ENCODE measurements around the gene GSC2. TPM values are rescaled to one million over a fixed set of nuclear protein-coding genes. Genes with fewer than 3 reads are reported as not detected.

Gene GSC2
- total and polyA plus RNA-seq, 9 of the 15 experiments (the other 6 are each of a cell fraction or from before 2014, with no cell fraction given) = not detected

DNA sequence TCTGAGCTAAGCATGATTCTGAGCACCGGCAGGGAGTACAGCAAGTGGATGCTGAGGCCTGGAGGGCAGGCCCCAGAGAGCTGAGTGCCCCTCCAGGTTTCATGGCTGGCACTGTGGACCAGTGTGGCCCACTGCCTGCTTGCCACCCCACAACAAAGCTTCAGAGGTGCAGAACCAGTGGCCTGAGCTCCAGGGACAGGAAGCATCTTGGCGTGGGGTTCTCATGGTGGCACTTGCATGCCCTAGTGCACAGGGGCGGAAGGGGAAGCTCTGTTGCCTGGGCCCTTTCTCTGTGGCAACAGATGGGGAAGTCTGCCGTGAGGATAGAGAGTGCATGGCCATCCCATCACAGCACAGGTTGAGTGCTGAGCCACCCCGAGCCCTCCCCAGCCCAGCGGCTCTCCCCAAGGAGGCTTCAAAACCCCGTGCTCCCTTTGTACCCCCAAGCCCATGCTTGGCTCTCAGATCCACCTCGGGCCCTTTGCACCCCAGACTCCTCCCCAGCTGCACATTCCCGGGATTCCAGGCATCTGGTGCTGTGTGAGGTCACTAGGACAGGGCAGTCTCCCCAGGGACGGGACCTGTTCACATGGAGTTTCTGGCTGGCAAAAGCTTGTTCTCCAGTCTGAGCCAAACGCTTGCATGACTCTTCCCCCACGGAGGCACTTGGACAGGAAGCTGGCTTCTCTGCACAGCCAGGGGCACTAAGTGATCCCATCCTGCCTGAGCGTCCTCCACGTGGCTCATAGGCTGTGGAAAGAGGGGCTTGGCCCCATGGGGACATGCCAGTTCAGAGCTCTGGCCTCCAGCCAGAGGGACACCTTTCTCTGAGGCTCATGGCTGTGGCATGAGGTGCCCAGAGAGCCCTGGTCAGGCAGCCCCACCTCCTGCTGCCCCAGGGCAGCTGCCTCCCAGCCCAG, 24.3 kb upstream of the GSC2 start:
- CTCF ChIA-PET (ENCODE audit: low intra/inter-chr PET ratio) = no interaction called here
- peaks cover 28% of the 10 kb centered on the region for H3K9me1 ChIP-seq (ENCODE audit: control insufficient read depth, insufficient read depth, low read length)
- peak overlapping the region; percentile 66 for H3K4me3 ChIP-seq
- peaks cover 81% of the 10 kb centered on the region for H3K79me2 ChIP-seq (ENCODE audit: control insufficient read depth, insufficient read depth, low read length)
- H3K27me3 ChIP-seq (ENCODE audit: control insufficient read depth in 2 of 2, insufficient read depth in 2 of 2, low read length in 2 of 2) = peaks cover 0 to 5% of the 10 kb centered on the region in 2 experiments; a peak in 1 of 5 replicates
- H3K4me2 ChIP-seq (ENCODE audit: insufficient read depth, low read length) = peak overlapping the region; percentile 93
- ATAC-seq (no peak), FAIRE-seq (no peak), DNase-seq (ENCODE audit: extremely low read depth in 1 of 4, low spot score in 3 of 4) (peak in 1 of 4 experiments; percentile 59)
- no TSS peak for BruUV-seq (replicated peaks)
- WGBS (ENCODE audit: insufficient coverage, low coverage, missing lambda C conversion rate) = 68% methylated on average over 14 of the region's 14 CpGs
- in situ Hi-C loops (cut with MboI) (loop anchor here (5.0 kb wide), 1 partner anchor 453 kb away; no protein-coding TSS in a partner anchor), intact Hi-C loops (cut with micrococcal nuclease) (loop anchor here (5.0 kb wide), 2 partner anchors 137 to 198 kb away; no protein-coding TSS in a partner anchor)
- POLR2A ChIA-PET = interaction anchor here (0.6 to 2.9 kb wide), 34 partner anchors 18 to 681 kb away, joined by 3 to 12 read pairs (median 4); partner anchors contain the start of genes DGCR2, HIRA and MRPL40
- H3K27ac ChIP-seq (ENCODE audit: extremely low read depth, low read depth, low read length) = peak overlapping the region; percentile 1; the same call in 2 of the 3 replicates
- peak overlapping the region in 1 of 2 experiments; percentile 96; a peak in 2 of 4 replicates for H3K9ac ChIP-seq (ENCODE audit: insufficient read depth in 1 of 2, low read depth in 2 of 2, low read length in 2 of 2)
- H2AFZ ChIP-seq (ENCODE audit: low read depth, low read length) = no peak overlapping the region
- no peaks in the 10 kb centered on the region for H3K9me3 ChIP-seq (replicated peaks; ENCODE audit: control insufficient read depth, insufficient read depth, low read depth, low read length)
- H4K20me1 ChIP-seq (replicated peaks; ENCODE audit: control insufficient read depth, insufficient read depth, low read length) = peaks cover 42% of the 10 kb centered on the region
- peaks cover 55% of the 10 kb centered on the region for H3K36me3 ChIP-seq (ENCODE audit: control insufficient read depth, insufficient read depth, low read length)
- peaks cover 58 to 100% of the 10 kb centered on the region in 2 experiments for H3K4me1 ChIP-seq (replicated peaks in 1 of 2; ENCODE audit: control insufficient read depth in 2 of 2, insufficient read depth in 2 of 2, low read length in 2 of 2)
- TF ChIP-seq SMARCC2 (IDR thresholded peaks at IDR 0.05; ENCODE audit: low read depth) (no peak), HIVEP1 (CRISPR knock-in tag; IDR thresholded peaks at IDR 0.05) (peak; percentile 58; the same call in 1 of the 2 replicates), U2AF2 (optimal IDR thresholded peaks at IDR 0.05; ENCODE audit: low read depth, low read length) (no peak), NFATC3 (IDR thresholded peaks at IDR 0.05) (no peak), FOXJ3 (CRISPR knock-in tag; IDR thresholded peaks at IDR 0.05) (no peak), ZNF57 (CRISPR knock-in tag; IDR thresholded peaks at IDR 0.05) (peak; percentile 54; the same call in 1 of the 2 replicates), HMG20B (CRISPR knock-in tag; IDR thresholded peaks at IDR 0.05) (no peak), POLR3G (IDR thresholded peaks at IDR 0.05; ENCODE audit: extremely low read depth, insufficient read length, insufficient replicate concordance) (no peak), PTTG1 (tag; IDR thresholded peaks at IDR 0.05; ENCODE audit: low read depth) (no peak), ZNF311 (CRISPR knock-in tag; IDR thresholded peaks at IDR 0.05) (no peak), SRSF3 (IDR thresholded peaks at IDR 0.05; ENCODE audit: insufficient read depth, low read length) (no peak), MYBL2 (IDR thresholded peaks at IDR 0.05; ENCODE audit: low read depth) (no peak), MYBL2 (CRISPR knock-in tag; IDR thresholded peaks at IDR 0.05; ENCODE audit: borderline replicate concordance) (no peak), CCNT2 (IDR thresholded peaks at IDR 0.05; ENCODE audit: borderline replicate concordance, extremely low read depth, insufficient read length, low read depth, low read length) (no peak), HLTF (IDR thresholded peaks at IDR 0.05) (no peak), RHOXF2B (CRISPR knock-in tag; conservative IDR thresholded peaks at IDR 0.05) (peak; percentile 83), MECOM (CRISPR knock-in tag; IDR thresholded peaks at IDR 0.05) (no peak), HNRNPLL (IDR thresholded peaks at IDR 0.05; ENCODE audit: low read depth, low read length, poor library complexity, severe bottlenecking) (no peak), ELF1 (tag; IDR thresholded peaks at IDR 0.05) (no peak)
- TF ChIP-seq, protein P1, sequence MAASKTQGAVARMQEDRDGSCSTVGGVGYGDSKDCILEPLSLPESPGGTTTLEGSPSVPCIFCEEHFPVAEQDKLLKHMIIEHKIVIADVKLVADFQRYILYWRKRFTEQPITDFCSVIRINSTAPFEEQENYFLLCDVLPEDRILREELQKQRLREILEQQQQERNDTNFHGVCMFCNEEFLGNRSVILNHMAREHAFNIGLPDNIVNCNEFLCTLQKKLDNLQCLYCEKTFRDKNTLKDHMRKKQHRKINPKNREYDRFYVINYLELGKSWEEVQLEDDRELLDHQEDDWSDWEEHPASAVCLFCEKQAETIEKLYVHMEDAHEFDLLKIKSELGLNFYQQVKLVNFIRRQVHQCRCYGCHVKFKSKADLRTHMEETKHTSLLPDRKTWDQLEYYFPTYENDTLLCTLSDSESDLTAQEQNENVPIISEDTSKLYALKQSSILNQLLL (CRISPR knock-in tag; IDR thresholded peaks at IDR 0.05; ENCODE audit: borderline replicate concordance) = 0 out of 2 replicates have a peak, but pooled peaks have one; percentile 11
- TF ChIP-seq, protein P2, sequence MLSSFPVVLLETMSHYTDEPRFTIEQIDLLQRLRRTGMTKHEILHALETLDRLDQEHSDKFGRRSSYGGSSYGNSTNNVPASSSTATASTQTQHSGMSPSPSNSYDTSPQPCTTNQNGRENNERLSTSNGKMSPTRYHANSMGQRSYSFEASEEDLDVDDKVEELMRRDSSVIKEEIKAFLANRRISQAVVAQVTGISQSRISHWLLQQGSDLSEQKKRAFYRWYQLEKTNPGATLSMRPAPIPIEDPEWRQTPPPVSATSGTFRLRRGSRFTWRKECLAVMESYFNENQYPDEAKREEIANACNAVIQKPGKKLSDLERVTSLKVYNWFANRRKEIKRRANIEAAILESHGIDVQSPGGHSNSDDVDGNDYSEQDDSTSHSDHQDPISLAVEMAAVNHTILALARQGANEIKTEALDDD (IDR thresholded peaks at IDR 0.05) = no peak

Measured in K562 (cell line).